ENCODE results near the gene RBSN.
"Not testable (repeated sequence)": the region's sequence is repeated elsewhere in the genome, so short reads cannot be mapped to it uniquely, and the experiment has no call there.

RBSN gene

GRCh38 chr3:15098503-15099363, at the start of gene RBSN:
TSS of gene RBSN (minus strand) at chr3:15099148. CDS start at chr3:15096120, 3,028 bp downstream.
- peak; percentile 78 for DNase-seq (ENCODE audit: low read depth)
- peak within 1 kb of the TSS; percentile 91 for H3K4me3 ChIP-seq (ENCODE audit: low read depth, low read length)

- no peak overlapping the region for H3K4me3 ChIP-seq (ENCODE audit: low read depth, low read length)
- no peak for DNase-seq (ENCODE audit: low read depth)
Observed at GRCh38 chr3:15148614-15149013, 49.7 kb upstream of the RBSN start.

GRCh38 chr3:15136885-15137284, 37.9 kb upstream of the RBSN start:
- DNase-seq (ENCODE audit: low read depth); H3K4me3 ChIP-seq (ENCODE audit: low read depth, low read length): not testable (repeated sequence)

- not testable (repeated sequence) for DNase-seq (ENCODE audit: low read depth); H3K4me3 ChIP-seq (ENCODE audit: low read depth, low read length)
Observed at GRCh38 chr3:15134968-15135367, 36.0 kb upstream of the RBSN start.

GRCh38 chr3:15128403-15128802, 29.5 kb upstream of the RBSN start:
- not testable (repeated sequence) for DNase-seq (ENCODE audit: low read depth); H3K4me3 ChIP-seq (ENCODE audit: low read depth, low read length)

- not testable (repeated sequence) for H3K4me3 ChIP-seq (ENCODE audit: low read depth, low read length); DNase-seq (ENCODE audit: low read depth)
Observed at GRCh38 chr3:15126975-15127374, 28.0 kb upstream of the RBSN start.

GRCh38 chr3:15122398-15122797, 23.4 kb upstream of the RBSN start:
- DNase-seq (ENCODE audit: low read depth): no peak
- no peak overlapping the region for H3K4me3 ChIP-seq (ENCODE audit: low read depth, low read length)

- H3K4me3 ChIP-seq (ENCODE audit: low read depth, low read length): no peak overlapping the region
- no peak for DNase-seq (ENCODE audit: low read depth)
Observed at GRCh38 chr3:15121936-15122335, 23.0 kb upstream of the RBSN start.

- no peak overlapping the region for H3K4me3 ChIP-seq (ENCODE audit: low read depth, low read length)
- no peak for DNase-seq (ENCODE audit: low read depth)
Observed at GRCh38 chr3:15120986-15121385, 22.0 kb upstream of the RBSN start.

GRCh38 chr3:15117011-15117410, 18.1 kb upstream of the RBSN start:
- H3K4me3 ChIP-seq (ENCODE audit: low read depth, low read length): no peak overlapping the region
- DNase-seq (ENCODE audit: low read depth): no peak

- DNase-seq (ENCODE audit: low read depth): no peak
- no peak overlapping the region for H3K4me3 ChIP-seq (ENCODE audit: low read depth, low read length)
Observed at GRCh38 chr3:15116032-15116669, 17.2 kb upstream of the RBSN start.

- H3K4me3 ChIP-seq (ENCODE audit: low read depth, low read length): no peak overlapping the region
- DNase-seq (ENCODE audit: low read depth): no peak
Observed at GRCh38 chr3:15114466-15115358, 15.8 kb upstream of the RBSN start.

- no peak for DNase-seq (ENCODE audit: low read depth)
- H3K4me3 ChIP-seq (ENCODE audit: low read depth, low read length): no peak overlapping the region
Observed at GRCh38 chr3:15113884-15114283, 14.9 kb upstream of the RBSN start.

GRCh38 chr3:15113471-15113870, 14.5 kb upstream of the RBSN start:
- no peak overlapping the region for H3K4me3 ChIP-seq (ENCODE audit: low read depth, low read length)
- no peak for DNase-seq (ENCODE audit: low read depth)

- no peak for DNase-seq (ENCODE audit: low read depth)
- no peak overlapping the region for H3K4me3 ChIP-seq (ENCODE audit: low read depth, low read length)
Observed at GRCh38 chr3:15112011-15112410, 13.1 kb upstream of the RBSN start.

- H3K4me3 ChIP-seq (ENCODE audit: low read depth, low read length): no peak overlapping the region
- DNase-seq (ENCODE audit: low read depth): no peak
Observed at GRCh38 chr3:15110206-15110605, 11.3 kb upstream of the RBSN start.

- no peak overlapping the region for H3K4me3 ChIP-seq (ENCODE audit: low read depth, low read length)
- no peak for DNase-seq (ENCODE audit: low read depth)
Observed at GRCh38 chr3:15108869-15109268, 9.9 kb upstream of the RBSN start.

- peak; percentile 38 for DNase-seq (ENCODE audit: low read depth)
- no peak overlapping the region for H3K4me3 ChIP-seq (ENCODE audit: low read depth, low read length)
Observed at GRCh38 chr3:15108082-15108545, 9.2 kb upstream of the RBSN start.

- no peak overlapping the region for H3K4me3 ChIP-seq (ENCODE audit: low read depth, low read length)
- DNase-seq (ENCODE audit: low read depth): no peak
Observed at GRCh38 chr3:15107075-15107947, 8.4 kb upstream of the RBSN start.
